ENCODE measurements around the gene CRYBB1.

- TF ChIP-seq CTCF (conservative IDR thresholded peaks at IDR 0.05; ENCODE audit: low read depth in 2 of 2) (no peak), EZH2 (IDR thresholded peaks at IDR 0.05; ENCODE audit: low read depth, unreplicated experiment) (no peak), POLR2AphosphoS5 (IDR thresholded peaks at IDR 0.05; ENCODE audit: low read depth) (no peak), REST (IDR thresholded peaks at IDR 0.05; ENCODE audit: unreplicated experiment) (no peak), JUNB (IDR thresholded peaks at IDR 0.05; ENCODE audit: unreplicated experiment) (no peak), ZNF114 (CRISPR knock-in tag; IDR thresholded peaks at IDR 0.05) (no peak), EZH2phosphoT487 (IDR thresholded peaks at IDR 0.05; ENCODE audit: unreplicated experiment) (no peak)
These were observed 18.5 kb upstream of the CRYBB1 start for GRCh38 chr22:26636296-26636695.
